PC-3 (cell line): ENCODE measurements around the gene TEX10. TPM values are rescaled to one million over a fixed set of nuclear protein-coding genes. Genes with fewer than 3 reads are reported as not detected.
"Not testable (repeated sequence)": the region's sequence is repeated elsewhere in the genome, so short reads cannot be mapped to it uniquely, and the experiment has no call there.

ENCODE experiments used
- ATAC-seq: fragments of 200-7000 bp; cut with Tn5 transposase; 2 replicates; pipeline ENCODE4 v1.9.1; 2020; ENCODE audit warnings: mild to moderate bottlenecking, moderate library complexity
- BruUV-seq: library from RNA; stranded (reverse); fragments of 400-500 nt; replicated peaks from 2 replicates; lab custom pipeline; 2021; lab: Mats Ljungman, UMichigan
- CTCF ChIA-PET: fragments of 300-600 bp; sonication (Branson Sonifier 250); formaldehyde crosslinking; loops from one replicate; lab custom pipeline; 2022; ENCODE audit warnings: antibody characterized with exemption; lab: Charles Lee
- POLR2A ChIA-PET: fragments of 300-600 bp; sonication (Branson Sonifier 250); formaldehyde crosslinking; loops from one replicate; lab custom pipeline; 2022; ENCODE audit warnings: antibody characterized with exemption; ENCODE audit not compliant: unreplicated experiment; lab: Charles Lee
- DNase-seq: peaks from one replicate; pipeline ENCODE4 v3.0.0-alpha.2; 2015
- H2AFZ ChIP-seq: fragments of 300-600 bp; sonication (generic); 2 replicates; pipeline ENCODE4 v1.6.0; 2016; ENCODE audit warnings: antibody characterized with exemption, low read length
- H3F3A ChIP-seq: fragments of 300-600 bp; sonication (generic); one replicate; pipeline ENCODE4 v1.6.0; 2017; ENCODE audit warnings: antibody characterized with exemption, low read length, control low read depth, mild to moderate bottlenecking; ENCODE audit not compliant: unreplicated experiment
- H3K27ac ChIP-seq: fragments of 300-600 bp; sonication (generic); 2 replicates; pipeline ENCODE4 v1.5.1; 2016; ENCODE audit warnings: mild to moderate bottlenecking, low read length
- H3K27me3 ChIP-seq: fragments of 300-600 bp; sonication (generic); 2 replicates; pipeline ENCODE4 v1.6.1; 2016; ENCODE audit warnings: low read length, mixed read lengths
- H3K36me3 ChIP-seq: fragments of 300-600 bp; sonication (generic); 2 replicates; pipeline ENCODE4 v1.6.1; 2016; ENCODE audit warnings: low read depth, mixed run types, low read length, mixed read lengths
- H3K4me1 ChIP-seq: fragments of 300-600 bp; sonication (generic); 2 replicates; pipeline ENCODE4 v1.5.1; 2016; ENCODE audit warnings: low read length; ENCODE audit not compliant: insufficient read depth
- H3K4me2 ChIP-seq: fragments of 300-600 bp; sonication (generic); 2 replicates; pipeline ENCODE4 v1.6.0; 2016; ENCODE audit warnings: low read length
- H3K4me3 ChIP-seq: fragments of 300-600 bp; sonication (generic); 2 replicates; pipeline ENCODE4 v1.5.1; 2016; ENCODE audit warnings: mild to moderate bottlenecking, low read length, mixed read lengths
- H3K79me2 ChIP-seq: fragments of 300-600 bp; sonication (generic); 2 replicates; pipeline ENCODE4 v1.6.1; 2017; ENCODE audit warnings: low read length, mixed read lengths
- H3K9ac ChIP-seq: fragments of 300-600 bp; sonication (generic); 2 replicates; pipeline ENCODE4 v1.6.0; 2016; ENCODE audit warnings: mild to moderate bottlenecking, low read length
- H3K9me2 ChIP-seq: fragments of 300-600 bp; sonication (generic); replicated peaks from 2 replicates; pipeline ENCODE4 v1.6.1; 2016; ENCODE audit warnings: mixed run types, low read length, mixed read lengths
- H3K9me3 ChIP-seq: fragments of 300-600 bp; sonication (generic); 2 replicates; pipeline ENCODE4 v1.6.1; 2016; ENCODE audit warnings: low read length, mixed read lengths
- H4K20me1 ChIP-seq: fragments of 300-600 bp; sonication (generic); 2 replicates; pipeline ENCODE4 v1.6.1; 2016; ENCODE audit warnings: low read length, mixed read lengths
- CTCF ChIP-seq: fragments of 300-600 bp; sonication (generic); conservative IDR thresholded peaks from 2 replicates; pipeline ENCODE4 v1.5.1; 2017; ENCODE audit warnings: antibody characterized with exemption, low read depth, mild to moderate bottlenecking, low read length
- EZH2 ChIP-seq: fragments of 300-600 bp; sonication (generic); IDR thresholded peaks from one replicate; pipeline ENCODE4 v1.6.1; 2017; ENCODE audit warnings: antibody characterized with exemption, mild to moderate bottlenecking, low read length; ENCODE audit not compliant: unreplicated experiment
- EZH2phosphoT487 ChIP-seq: fragments of 300-600 bp; sonication (generic); IDR thresholded peaks from 2 replicates; pipeline ENCODE4 v1.6.1; 2018; ENCODE audit warnings: mild to moderate bottlenecking, antibody characterized with exemption, low read length, borderline replicate concordance
- intact Hi-C: fragments of 100-400 bp; cut with micrococcal nuclease; formaldehyde crosslinking; loops from 2 replicates; pipeline ENCODE4 v1.9.0; 2023
- total RNA-seq: library from RNA; depleted of rRNA; stranded (reverse); fragments of >200 nt; gene quantifications from 2 replicates; pipeline ENCODE4 v1.2.3, GENCODE V29; 2014

The TEX10 gene
- total RNA-seq, 1 experiment from 2014 or later, result 22.1 TPM

- no peak for TF ChIP-seq EZH2
- TF ChIP-seq CTCF, result no peak
- TF ChIP-seq EZH2phosphoT487, result no peak
- no peak overlapping the region for H3K4me2 ChIP-seq
- no peak overlapping the region for H3K4me3 ChIP-seq
- intact Hi-C loops, result no loop called here
- no peaks in the 10 kb centered on the region for H3K27me3 ChIP-seq
- H3F3A ChIP-seq, result no peaks in the 10 kb centered on the region
- ChIA-PET CTCF (interaction anchor here (0.7 kb wide), 1 partner anchor 82 kb away, joined by 4 read pairs; no protein-coding TSS in a partner anchor), POLR2A (no interaction called here)
- no peak for ATAC-seq
- H3K9me2 ChIP-seq, result no peaks in the 10 kb centered on the region
- peaks cover 18% of the 10 kb centered on the region for H3K36me3 ChIP-seq
- peaks cover 11% of the 10 kb centered on the region for H3K4me1 ChIP-seq
- no peak for DNase-seq
- no peak overlapping the region for H2AFZ ChIP-seq
- no peak overlapping the region for H3K9ac ChIP-seq
- H3K27ac ChIP-seq, result no peak overlapping the region
- peaks cover 41% of the 10 kb centered on the region; the same call in 1 of the 2 replicates for H4K20me1 ChIP-seq
- no TSS peak for BruUV-seq
- peaks cover 94% of the 10 kb centered on the region for H3K79me2 ChIP-seq
- no peaks in the 10 kb centered on the region for H3K9me3 ChIP-seq
Observed at GRCh38 chr9:100346836-100347235, 5.9 kb downstream of the TEX10 start.

GRCh38 chr9:100341889-100342288, 10.9 kb downstream of the TEX10 start:
- no peak overlapping the region for H2AFZ ChIP-seq
- CTCF ChIA-PET, result no interaction called here
- H3K79me2 ChIP-seq, result peaks cover 54% of the 10 kb centered on the region
- H3K27me3 ChIP-seq, result no peaks in the 10 kb centered on the region
- H4K20me1 ChIP-seq, result 0 out of 2 replicates have a peak, but pooled peaks cover 4% of the 10 kb centered on the region
- no peak overlapping the region for H3K9ac ChIP-seq
- no peak for ATAC-seq
- no peaks in the 10 kb centered on the region for H3F3A ChIP-seq
- no peak for DNase-seq
- no peaks in the 10 kb centered on the region for H3K9me3 ChIP-seq
- H3K27ac ChIP-seq, result no peak overlapping the region
- H3K4me3 ChIP-seq, result no peak overlapping the region
- TF ChIP-seq EZH2phosphoT487 (no peak), CTCF (no peak), EZH2 (no peak)
- no peaks in the 10 kb centered on the region for H3K9me2 ChIP-seq
- intact Hi-C loops, result no loop called here
- no peak overlapping the region for H3K4me2 ChIP-seq
- POLR2A ChIA-PET, result no interaction called here
- BruUV-seq, result no TSS peak
- H3K36me3 ChIP-seq, result peaks cover 20% of the 10 kb centered on the region
- no peaks in the 10 kb centered on the region for H3K4me1 ChIP-seq

GRCh38 chr9:100340224-100340623, 12.5 kb downstream of the TEX10 start:
- Histone ChIP-seq H3K9ac (no peak overlapping the region), H3K27ac (no peak overlapping the region), H3F3A (no peaks in the 10 kb centered on the region), H4K20me1 (0 out of 2 replicates have a peak, but pooled peaks cover 4% of the 10 kb centered on the region), H3K79me2 (peaks cover 38% of the 10 kb centered on the region), H3K9me3 (no peaks in the 10 kb centered on the region), H2AFZ (no peak overlapping the region), H3K4me2 (no peak overlapping the region), H3K4me1 (no peaks in the 10 kb centered on the region), H3K27me3 (no peaks in the 10 kb centered on the region), H3K36me3 (peaks cover 14% of the 10 kb centered on the region; the same call in 1 of the 2 replicates), H3K9me2 (no peaks in the 10 kb centered on the region), H3K4me3 (no peak overlapping the region)
- BruUV-seq, result no TSS peak
- POLR2A ChIA-PET, result no interaction called here
- CTCF ChIA-PET, result no interaction called here
- ATAC-seq, result no peak
- no peak for DNase-seq
- intact Hi-C loops, result no loop called here
- TF ChIP-seq CTCF (no peak), EZH2phosphoT487 (no peak), EZH2 (no peak)

GRCh38 chr9:100338736-100339135, 14.0 kb downstream of the TEX10 start:
- DNase-seq, H3F3A ChIP-seq, ATAC-seq, POLR2A ChIA-PET, H3K9me2 ChIP-seq, H4K20me1 ChIP-seq, H3K27me3 ChIP-seq, intact Hi-C loops, BruUV-seq, H3K27ac ChIP-seq, H3K4me2 ChIP-seq, H2AFZ ChIP-seq, H3K9ac ChIP-seq, CTCF ChIA-PET, H3K4me1 ChIP-seq, H3K4me3 ChIP-seq, H3K9me3 ChIP-seq: not testable (repeated sequence)
- H3K79me2 ChIP-seq, result peaks cover 25% of the 10 kb centered on the region
- H3K36me3 ChIP-seq, result peaks cover 14% of the 10 kb centered on the region; the same call in 1 of the 2 replicates
